GM20431 (cell line): ENCODE measurements around the gene AFAP1L2.

Experiments
- in situ Hi-C: fragments of 300-500 bp; cut with MseI, MboI; formaldehyde crosslinking; loops from one replicate; pipeline ENCODE4 v1.15.0; 2020; ENCODE audit warnings: low sequenced_read_pairs; ENCODE audit not compliant: unreplicated experiment

The AFAP1L2 gene

DNA sequence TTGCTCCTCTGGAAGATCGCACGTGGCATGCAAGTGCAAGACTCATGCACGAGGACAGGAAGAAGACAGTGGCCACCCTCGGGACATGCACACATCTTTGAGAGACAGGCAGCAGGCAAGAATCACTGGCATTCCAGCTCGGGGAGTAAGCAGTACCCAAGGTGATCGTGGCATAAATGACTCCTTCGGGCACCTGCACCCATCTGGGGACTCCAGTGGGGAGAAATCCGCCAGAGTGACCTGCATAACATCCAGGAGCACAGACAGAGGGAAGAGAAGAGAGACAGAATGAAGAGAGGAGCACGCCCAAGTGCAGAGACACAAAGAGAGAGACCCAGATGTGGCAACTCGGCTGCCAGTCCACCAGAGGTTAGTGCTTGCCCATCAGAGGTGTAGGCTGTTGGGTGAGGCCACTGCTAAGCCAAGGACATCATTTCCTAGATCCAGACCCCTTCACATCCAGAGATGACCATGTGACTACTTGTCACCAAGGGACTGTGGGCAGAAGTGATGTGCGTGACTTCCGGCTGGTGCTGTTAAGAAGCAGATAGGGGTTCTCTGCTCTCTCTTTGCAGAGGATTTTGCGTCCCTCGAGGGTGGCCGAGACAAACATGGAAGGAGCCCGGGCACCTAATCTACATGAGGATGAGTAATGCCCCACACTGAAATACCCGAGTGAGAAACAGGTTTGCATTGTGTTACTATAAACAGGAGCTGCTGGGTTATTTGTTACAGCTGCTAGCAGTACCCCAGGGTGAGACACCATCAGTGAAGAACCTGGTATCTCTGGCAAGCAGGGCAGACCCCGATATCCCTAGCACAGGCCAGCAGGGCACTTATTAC lies 84.7 kb downstream of the AFAP1L2 start:
- in situ Hi-C loops, result no loop called here

DNA sequence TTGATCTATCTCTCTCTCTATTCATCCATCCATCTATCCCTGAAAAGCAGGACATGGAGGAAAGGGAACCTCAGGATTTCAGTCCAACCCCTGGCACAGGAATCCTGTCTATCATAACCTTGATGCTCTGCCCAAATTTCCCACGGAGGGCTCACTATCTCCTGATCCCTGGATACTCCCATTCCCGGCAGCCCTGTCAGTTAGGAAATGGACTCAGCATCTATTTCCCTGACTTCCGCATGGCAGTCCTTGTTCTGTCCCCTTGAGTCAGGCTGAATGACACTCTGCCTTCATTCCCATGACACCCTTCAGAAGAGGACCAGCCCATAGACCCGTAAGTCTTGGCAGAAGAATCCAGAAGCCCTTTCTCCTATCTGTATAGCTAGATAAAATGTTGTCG lies 87.6 kb downstream of the AFAP1L2 start:
- in situ Hi-C loops, result no loop called here

DNA sequence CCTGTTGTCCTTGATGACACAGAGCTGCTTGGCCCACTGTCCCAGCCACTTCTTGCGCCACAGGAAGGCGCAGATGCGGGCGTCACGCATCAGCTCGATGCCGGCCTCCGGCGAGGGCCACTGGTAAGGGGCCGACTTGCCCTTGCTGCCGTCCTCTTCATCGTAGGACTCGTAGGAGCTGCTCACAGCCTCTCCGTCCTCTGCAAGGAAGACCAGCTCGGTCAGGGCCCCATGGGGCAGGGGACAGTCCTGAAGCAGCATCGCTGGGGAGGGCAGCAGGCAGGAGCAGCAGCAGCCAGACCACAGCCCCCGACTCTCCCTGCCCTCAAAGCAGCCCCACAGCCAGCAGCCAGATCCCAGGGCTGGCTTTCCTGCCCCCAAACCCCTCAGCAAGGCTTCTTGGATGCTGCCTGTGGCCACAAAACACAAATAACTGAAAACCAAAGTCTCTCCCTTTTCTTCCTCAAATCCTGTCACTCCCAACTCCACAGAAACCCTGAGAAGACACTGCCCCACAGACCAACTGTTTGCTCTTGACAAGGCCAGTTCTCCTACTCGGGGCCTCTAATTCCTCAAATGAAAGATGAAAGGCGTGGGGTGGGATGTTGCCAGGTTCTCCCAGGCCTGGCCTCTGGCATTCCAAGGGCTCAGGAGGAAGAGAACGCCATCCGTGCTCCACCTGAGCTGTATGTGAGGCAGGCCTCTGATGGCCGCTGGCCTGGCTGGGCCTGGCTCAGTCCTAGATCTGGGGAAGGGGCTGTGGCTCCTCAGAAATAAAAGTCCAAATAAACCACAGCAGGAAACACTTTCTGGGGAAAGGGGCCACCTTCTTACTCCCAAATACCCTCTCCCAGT lies 88.5 kb downstream of the AFAP1L2 start:
- in situ Hi-C loops, result no loop called here

DNA sequence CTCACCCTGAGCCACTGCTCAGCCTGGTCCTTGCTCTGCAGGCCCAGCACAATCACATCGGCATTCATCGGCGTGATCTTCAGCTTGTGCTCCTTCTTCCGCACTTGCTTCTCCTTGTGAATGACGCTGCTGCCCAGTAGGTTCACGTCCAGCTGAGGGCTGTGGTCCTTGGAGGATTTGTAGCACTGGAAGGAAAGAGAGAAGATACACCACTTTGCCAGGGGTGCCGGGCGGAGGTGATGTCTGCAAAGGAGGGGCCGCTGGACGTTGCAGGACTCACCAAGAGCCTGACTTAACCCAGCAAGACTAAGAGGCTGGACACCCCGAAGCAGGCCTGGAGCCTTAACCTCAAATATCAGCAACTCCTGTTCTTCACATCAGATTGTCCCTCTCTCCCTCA lies 90.4 kb downstream of the AFAP1L2 start:
- in situ Hi-C loops, result no loop called here

DNA sequence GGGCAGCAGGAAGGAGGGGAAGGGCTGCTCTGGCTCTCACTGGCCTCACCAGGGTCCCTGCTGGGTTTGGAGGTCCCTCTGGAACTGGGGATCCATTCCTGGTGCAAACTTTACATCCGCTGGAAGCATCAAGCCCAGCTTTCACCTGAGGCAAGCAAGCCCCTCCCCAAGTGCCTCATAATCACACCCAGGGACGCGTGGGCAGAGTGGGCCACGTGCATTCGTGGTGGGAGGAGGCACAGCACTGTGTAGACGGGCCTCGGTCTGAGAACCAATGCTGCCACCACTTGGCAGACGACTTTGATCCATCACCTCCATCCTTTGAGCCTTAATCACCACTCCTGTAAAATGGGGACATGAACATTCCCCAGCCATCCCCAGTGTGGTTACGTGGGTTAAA lies 91.2 kb downstream of the AFAP1L2 start:
- in situ Hi-C loops, result no loop called here

GRCh38 chr10:114311496-114312209 lies 92.6 kb downstream of the AFAP1L2 start:
- in situ Hi-C loops, result no loop called here

GRCh38 chr10:114311023-114311422 lies 93.3 kb downstream of the AFAP1L2 start:
- in situ Hi-C loops, result no loop called here

DNA sequence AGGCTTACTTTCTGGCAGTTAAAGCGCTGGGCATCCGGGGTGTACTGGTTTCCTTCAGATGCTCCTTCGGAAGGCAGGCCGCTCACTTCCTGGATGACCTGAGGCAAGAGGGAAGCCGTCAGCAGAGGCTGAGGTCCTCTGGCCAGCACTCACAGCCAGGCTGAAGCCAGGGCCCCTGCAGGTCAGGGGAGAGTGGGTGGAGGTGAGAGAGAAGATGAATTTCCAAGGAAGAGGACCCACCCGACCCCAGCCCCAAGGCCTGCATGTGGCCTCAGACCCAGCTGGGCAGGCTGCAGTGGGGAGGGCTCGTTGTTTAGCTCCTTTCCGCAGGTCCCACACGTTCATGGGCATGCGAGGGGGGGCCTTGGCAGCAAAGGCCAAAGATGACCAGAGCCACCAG lies 94.0 kb downstream of the AFAP1L2 start:
- in situ Hi-C loops, result no loop called here

DNA sequence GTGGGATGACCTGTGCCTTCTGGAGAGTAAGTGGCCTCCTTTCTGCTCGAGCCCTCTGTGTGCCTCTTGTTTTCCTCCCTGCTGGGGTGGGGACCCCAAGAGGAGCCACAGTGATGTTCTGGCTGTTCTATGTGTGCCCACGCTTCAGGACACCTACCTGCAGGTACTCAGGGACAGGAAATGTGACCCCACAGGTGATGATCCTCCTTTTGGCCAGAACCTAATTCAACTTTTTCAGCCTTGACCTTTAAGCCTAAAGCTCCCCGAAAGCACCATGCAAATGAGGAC lies 95.0 kb downstream of the AFAP1L2 start:
- in situ Hi-C loops, result no loop called here

DNA sequence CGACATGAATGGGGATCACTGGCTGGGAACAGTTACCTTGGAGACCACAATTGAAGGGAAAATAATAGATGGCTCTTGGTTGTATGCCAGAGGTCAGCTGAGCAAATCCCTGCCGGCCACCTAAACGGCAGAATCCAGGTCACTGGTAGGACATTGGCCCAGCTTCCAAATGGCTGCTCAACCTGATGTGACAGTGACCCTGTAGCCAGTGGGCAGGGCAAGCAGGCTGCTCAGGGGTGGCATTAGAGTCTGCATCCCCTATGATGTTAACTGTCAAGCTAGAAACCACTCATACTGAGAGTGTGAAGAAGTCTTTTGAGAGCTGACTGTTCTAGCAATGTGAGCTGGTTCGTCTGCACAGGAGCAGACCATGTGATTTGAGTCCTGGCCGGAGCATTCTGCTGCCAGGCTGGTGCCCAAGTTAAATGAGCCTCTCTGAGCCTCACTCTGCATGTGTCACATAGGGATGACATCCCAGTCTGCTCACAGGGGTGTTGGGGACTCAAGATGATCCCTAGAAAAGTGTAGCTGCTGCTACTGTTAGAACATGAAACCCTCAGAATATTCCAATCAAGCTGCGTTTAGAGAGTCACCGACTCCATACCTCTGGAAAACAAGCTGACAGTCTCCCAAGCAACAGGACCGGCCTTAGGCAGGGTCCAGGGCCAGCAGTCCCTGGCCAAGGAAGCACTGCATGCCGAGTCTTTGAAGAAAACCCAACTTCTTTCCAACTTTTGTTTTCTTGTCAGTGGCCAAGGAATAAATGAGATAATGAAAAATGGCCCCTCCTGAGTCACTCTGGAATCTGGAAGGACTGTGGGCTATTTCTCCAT lies 95.6 kb downstream of the AFAP1L2 start:
- in situ Hi-C loops, result no loop called here

DNA sequence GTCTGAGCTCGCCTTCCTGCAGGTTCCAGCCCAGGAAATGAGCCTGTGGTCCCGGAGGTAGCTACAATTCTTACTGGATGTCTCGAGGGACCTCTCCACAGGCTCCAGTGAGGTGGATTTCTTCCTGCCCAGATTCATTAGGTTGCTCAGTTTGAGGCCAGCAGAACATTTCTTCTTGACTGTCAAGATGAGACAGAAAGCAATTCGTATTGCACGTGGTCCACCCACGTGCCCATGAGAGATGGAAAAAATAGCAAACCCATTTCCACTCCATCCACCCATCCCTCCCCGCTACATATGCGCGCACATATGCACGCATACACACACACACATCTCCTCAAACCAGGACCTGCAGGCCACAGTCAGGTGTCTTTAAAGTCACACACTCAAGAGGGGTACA lies 96.6 kb downstream of the AFAP1L2 start:
- in situ Hi-C loops, result no loop called here

DNA sequence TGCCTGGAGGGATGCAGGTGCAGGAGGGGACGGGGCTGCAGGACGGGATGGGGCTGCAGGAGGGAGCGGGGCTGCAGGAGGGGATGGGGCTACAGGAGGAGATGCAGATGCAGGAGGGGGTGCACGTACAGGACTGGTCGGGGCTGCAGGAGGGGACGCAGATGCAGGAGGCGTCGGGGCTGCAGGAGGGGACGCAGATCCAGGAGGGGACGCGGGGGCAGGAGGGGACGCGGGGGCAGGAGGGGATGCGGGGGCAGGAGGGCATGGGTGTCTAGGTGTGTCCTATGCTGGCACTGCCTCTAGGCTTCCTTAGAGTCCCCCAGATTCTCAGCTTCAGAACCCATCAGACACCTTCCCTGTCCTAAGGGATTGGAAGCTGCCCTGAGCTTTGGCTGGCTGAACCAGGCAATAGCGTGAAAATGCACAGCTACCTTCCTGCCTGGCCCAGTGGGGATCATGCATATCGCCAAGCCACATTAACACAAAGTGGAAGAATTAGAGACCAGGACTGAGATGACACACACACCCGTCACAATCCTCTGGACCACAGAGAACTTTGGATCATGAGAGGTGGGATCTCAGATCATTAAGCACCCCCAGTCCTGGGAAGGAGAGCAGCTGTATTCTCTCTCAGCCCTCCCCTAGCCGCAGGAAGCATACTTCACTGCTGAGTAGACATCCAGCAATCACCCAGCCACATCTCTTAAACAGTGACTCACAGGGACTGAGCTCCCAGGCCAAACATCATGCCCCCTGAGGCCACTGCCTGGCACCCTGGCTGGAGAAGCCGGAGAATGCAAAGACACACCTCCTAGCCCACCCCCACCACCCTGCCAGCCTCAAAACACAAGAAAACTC lies 98.0 kb downstream of the AFAP1L2 start:
- in situ Hi-C loops, result no loop called here

GRCh38 chr10:114305521-114305925 lies 98.8 kb downstream of the AFAP1L2 start:
- in situ Hi-C loops, result no loop called here

DNA sequence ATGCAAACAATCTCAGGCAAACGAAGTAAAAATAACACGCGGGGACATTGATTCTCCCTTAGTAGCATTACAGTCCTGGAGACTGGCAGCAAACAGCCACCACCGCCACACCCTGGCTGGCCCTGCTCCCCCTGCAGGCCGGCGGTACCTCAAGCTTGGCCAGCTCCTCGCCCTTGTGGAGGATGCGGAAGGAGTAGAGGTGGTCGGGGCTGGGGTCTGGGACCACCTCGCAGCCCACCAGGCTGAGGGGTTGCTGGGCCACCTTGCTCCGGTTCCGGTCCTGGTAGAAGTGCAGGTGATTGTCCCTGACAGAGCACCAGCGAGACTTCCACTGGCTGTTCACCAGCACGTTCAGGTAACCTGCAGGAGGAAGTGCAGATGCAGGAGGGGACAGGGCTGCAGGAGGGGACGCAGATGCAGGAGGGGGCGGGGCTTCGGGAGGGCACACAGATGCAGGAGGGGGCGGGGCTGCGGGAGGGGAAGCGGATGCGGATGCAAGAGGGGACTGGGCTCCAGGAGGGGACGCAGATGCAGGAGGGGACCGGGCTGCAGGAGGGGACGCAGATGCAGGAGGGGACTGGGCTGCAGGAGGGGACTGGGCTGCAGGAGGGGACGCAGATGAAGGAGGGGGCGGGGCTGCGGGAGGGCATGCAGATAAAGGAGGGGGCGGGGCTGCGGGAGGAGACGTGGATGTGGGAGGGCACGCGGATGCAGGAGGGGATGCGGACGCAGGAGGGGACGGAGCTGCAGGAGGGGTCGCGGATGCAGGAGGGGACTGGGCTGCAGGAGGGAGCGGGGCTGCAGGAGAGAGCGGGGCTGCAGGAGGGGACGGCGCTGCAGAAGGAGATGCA lies 99.5 kb downstream of the AFAP1L2 start:
- in situ Hi-C loops, result no loop called here

DNA sequence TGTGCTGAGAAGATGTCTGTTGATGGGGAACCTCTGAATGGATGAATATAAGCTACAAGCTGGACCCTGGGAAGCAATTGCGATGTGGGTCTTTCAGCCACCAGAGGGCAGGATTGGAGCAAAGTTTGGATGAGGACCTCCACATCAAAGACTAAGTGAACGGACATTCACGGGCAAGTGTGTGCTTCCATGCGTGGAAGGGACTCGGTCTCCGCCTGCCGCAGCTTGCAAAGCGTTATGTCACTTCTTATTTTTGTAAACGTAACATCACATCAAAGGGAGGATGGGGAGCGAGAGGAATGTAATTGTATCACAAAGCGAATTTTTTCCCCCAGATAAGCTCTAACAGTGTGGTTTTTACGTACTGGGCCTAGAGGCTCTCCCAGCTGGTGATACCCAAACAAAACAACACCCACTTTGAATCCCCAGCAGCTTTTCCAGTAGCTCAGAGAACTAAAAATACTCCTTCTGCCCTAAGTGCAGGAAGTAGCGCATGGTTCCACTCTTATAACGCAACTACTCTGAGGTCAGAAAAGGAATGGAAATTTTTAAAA lies 100.2 kb downstream of the AFAP1L2 start:
- in situ Hi-C loops, result no loop called here

- in situ Hi-C loops, result no loop called here
Observed at GRCh38 chr10:114303556-114303955, 100.7 kb downstream of the AFAP1L2 start.

- in situ Hi-C loops, result no loop called here
Observed at GRCh38 chr10:114301951-114302710, 102.2 kb downstream of the AFAP1L2 start.
